Anterior cingulate cortex (tissue), 58 donors: ENCODE data around the gene SHISA4.

Experiments
- DNase-seq, 58 donors: peaks; one replicate each; lab custom pipeline; 2025; lab: John Stamatoyannopoulos, UW

Gene SHISA4

GRCh38 chr1:201880928-201881571 is 7.6 kb upstream of the SHISA4 start:
- no peak for DNase-seq

GRCh38 chr1:201881617-201882016 is 7.1 kb upstream of the SHISA4 start:
- no peak for DNase-seq

GRCh38 chr1:201882665-201883132 is 6.0 kb upstream of the SHISA4 start:
- DNase-seq = peak in 18 of 58 donors; percentile 23 to 73 (median 40)

GRCh38 chr1:201883266-201883665 is 5.4 kb upstream of the SHISA4 start:
- DNase-seq = no peak

GRCh38 chr1:201883786-201884185 is 4.9 kb upstream of the SHISA4 start:
- DNase-seq = peak in 8 of 58 donors; percentile 19 to 51 (median 33)

- DNase-seq = no peak
Measured at GRCh38 chr1:201884425-201884824, 4.3 kb upstream of the SHISA4 start.

GRCh38 chr1:201885531-201886075 is 3.1 kb upstream of the SHISA4 start:
- no peak for DNase-seq

GRCh38 chr1:201886103-201886885 is 2.4 kb upstream of the SHISA4 start:
- no peak for DNase-seq

- peak in 16 of 58 donors; percentile 12 to 55 (median 34) for DNase-seq
Measured at GRCh38 chr1:201887116-201887866, 1.4 kb upstream of the SHISA4 start.

- DNase-seq = peak in 5 of 58 donors; percentile 39 to 66 (median 42)
Measured at GRCh38 chr1:201889090-201889968, 631 bp downstream of the SHISA4 start.

GRCh38 chr1:201890223-201890622 is 1.5 kb downstream of the SHISA4 start:
- DNase-seq = peak in 1 of 58 donors; percentile 12

GRCh38 chr1:201890806-201891450 is 2.2 kb downstream of the SHISA4 start:
- DNase-seq = no peak

- no peak for DNase-seq
Measured at GRCh38 chr1:201891451-201892045, 2.9 kb downstream of the SHISA4 start.

GRCh38 chr1:201892211-201892610 is 3.5 kb downstream of the SHISA4 start:
- DNase-seq = no peak

- DNase-seq = no peak
Measured at GRCh38 chr1:201893431-201893830, 4.7 kb downstream of the SHISA4 start.

GRCh38 chr1:201894343-201895119 is 5.8 kb downstream of the SHISA4 start:
- no peak for DNase-seq

GRCh38 chr1:201895120-201895665 is 6.5 kb downstream of the SHISA4 start:
- DNase-seq = no peak
